CD4-positive, alpha-beta T cell treated with Interleukin-17A for 4 hours (primary cell): Measurements from ENCODE around the gene EHD4.

ENCODE experiments used
- DNase-seq: peaks from one replicate; pipeline ENCODE4 v3.0.0-alpha.2; 2020; ENCODE audit warnings: mixed read lengths

The EHD4 gene

DNA sequence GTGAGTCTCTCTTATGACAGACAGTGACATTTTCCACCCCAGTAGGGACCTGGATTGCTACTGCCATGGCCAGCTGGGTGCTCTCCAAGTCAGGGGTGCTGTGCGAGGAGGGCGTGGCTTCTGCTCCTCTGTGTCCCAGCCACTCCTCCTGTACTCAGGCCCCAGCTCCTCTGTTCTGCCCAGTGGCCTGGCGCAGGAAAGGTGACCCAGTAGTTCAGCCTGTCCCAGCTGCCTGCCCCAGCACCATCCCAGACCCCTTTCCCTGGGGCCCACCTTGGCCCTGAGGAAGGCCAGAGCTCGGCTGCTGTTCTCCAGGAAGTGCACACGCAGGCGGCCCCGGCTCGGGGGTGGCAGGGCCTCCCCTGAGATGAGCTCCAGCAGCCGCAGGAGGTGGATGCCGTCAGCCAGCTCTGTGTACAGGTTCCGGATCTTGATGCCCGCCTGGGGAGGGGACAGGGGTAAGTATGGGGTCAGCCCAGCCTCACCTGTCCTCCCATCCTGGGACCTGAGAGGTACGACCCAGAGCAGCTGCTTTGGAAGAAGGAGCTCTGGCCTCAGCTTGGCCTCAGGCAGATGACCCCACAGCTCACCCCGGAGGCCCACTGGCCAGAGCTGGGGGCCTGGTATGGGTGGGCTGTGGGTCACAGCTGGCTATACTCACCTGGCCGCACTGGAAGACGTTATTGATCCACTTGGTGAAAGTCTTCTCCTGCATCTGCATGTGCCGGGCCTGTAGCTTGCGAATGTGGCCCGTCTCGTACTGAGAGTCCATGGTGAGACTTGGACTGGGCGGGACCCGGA lies 79.5 kb downstream of the EHD4 start:
- peak; percentile 62 for DNase-seq

DNA sequence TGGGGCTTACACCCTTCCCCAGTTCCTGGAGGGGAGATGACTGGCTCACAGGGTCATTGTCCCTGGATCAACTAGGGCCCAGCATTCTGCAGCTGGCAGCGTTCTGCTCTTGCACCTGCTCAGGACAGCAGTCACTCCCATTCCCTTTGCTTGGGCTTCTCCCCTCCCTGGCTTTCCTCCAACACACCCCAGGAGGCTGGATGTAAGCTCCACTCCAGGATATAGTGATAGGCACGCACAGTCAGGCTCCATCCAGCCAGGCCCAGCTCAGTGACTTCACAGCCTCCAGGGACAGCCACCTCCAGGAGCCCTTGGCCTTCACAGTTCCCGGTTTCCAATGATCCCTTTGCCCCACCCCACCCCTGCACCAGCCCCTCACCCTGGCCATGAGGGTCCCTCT lies 80.4 kb downstream of the EHD4 start:
- no peak for DNase-seq

DNA sequence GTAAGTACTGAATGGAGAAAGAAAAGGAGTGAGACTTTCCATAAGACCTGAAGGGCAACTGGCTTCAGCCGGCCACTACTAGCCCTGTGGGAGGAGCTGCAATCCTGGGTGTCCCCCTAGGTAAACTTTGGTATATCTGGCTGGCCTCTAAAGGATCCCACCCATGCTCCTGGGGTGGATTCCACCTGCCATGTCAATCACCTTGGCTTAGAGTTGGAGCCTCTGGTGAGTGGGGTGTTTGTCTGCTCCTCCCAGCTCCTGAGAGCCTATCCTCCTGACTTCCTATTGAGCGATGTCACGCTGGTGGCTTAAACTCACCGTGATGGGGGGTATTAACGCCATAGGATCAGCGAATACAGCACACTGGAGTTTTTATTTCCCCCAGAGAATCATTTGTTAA lies 81.1 kb downstream of the EHD4 start:
- DNase-seq = no peak

DNA sequence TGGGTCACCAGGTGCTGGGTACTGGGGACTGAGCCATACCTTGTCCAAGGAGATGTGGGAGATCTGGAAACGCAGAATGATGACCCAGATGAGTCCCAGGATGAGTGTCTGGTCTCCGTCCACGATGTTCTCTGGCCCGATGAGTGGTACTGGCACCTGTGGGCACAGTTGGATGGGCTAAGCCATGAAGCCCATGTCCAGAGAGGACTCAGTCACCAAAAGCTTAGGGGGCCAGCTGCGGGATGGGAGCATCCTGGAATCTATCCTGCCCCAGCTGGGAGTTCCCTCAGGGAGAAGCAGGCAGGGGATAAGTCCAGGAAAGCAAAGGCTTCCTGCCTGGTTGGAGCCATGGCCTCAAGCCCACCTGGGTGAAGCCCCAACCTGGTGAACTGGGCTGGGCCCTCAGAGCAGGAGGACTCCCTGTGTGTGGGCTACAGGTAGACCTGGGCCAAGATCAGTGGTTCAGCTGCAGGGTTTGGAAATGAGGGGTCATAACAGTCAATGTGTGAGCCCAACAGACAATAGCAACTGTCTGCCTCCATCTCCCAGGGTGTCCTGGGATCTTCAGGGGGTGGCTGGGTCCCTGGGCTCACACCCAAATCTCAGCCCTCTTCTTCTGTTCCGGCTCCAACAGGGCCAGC lies 82.2 kb downstream of the EHD4 start:
- DNase-seq = no peak

DNA sequence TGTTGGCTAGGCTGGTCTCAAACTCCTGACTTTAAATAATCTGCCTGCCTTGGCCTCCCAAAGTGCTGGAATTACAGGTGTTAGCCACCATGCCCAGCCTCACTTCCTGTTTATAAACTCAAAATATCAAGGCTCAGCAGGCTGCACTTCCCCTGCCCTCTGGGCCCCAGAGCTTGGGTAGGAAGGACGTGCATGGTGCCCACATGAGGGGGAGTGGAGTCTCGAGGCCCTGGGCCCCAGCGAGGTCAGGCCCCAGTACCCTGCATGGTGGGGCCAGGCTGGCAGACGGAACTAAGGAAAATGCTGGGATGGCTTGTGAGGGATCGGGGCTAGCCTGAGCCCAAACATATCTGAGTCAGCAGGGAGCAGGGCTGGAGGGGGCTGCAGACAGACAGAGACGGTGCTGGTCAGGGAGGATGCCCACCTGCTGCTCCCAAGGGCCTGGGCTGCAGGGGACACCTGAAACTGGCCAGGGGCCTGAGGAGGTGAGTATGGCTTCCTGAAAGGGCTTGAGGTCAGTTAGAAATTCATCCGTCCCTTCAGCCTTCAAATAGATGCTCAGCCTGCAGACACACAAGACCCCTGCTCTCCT lies 83.6 kb downstream of the EHD4 start:
- DNase-seq = no peak

DNA sequence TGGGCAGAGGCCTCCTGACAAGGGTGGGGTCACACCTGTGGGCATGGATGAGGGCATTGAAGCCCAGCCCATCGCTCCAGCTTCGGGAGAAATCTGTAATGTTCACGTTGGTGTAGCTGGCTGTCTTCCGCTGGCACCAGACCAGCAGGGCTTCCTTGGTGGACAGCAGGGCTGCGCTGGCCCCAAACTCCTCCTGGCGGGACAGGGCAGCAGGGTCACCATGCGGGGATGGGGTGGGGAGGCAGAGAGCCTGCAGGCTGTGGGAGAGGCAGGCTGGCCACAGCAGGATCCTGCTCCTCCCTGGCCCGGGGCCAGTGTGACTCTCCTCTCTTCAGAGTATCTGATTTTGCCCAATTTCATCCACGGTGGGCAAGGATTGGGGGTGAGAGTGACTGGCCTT lies 84.5 kb downstream of the EHD4 start:
- no peak for DNase-seq

DNA sequence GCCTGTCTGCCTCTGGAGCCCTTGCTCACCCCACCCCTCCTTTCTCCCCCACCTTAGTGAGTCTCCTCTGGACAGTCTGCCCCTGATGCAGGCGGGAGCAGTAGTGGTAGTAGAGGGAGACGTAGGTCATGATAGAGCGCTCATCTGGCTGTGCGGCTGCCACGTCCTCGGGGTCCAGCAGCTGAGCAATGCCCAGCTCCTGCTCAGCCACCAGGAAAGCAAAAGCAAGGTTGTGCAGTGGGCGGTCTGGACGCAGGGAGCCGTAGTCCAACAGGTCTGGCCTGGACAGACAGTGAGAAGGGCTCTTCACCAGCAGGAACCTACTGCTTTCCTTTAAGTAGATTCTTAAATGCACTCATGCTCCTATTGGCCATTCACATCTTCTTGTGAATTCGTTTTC lies 85.2 kb downstream of the EHD4 start:
- no peak for DNase-seq

DNA sequence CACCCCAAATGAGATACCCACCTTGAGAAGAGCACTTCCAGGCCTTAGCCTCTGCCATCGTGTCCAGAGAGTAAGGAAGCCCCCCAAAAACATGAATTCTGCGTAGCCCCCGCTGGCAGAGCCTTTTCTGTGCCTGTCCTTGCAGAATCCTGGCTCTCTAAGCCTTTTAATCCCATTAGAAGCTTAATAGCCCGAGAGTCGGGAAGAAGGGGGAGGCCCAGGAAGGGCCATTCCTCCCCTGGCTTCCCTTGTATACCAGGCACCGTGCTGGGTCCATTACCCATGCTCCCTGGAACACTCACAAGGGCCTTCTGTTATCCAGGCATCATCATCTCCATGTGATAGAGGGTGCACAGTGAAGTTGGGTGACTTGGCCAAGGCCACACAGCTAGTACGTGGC lies 85.6 kb downstream of the EHD4 start:
- no peak for DNase-seq

DNA sequence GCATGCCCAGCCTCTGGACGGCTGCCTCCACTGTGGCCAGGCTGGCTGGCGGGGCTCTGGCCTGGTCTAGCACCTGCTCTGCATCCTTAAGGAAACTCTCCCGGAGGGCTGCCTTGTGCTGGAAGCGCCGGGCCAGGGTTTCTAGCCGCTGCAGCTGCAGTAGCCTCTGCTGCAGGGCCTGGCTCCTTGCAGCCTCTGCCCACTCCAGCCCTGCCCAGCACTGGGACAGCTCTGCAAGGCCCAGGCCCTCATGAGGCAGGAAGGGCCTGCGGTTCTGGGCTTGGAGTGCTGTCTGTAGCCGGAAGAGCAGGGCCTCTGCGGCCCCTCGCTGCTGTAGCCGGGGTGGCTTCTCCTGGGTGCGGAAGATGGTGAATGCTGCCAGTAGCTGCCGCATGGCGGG lies 86.5 kb downstream of the EHD4 start:
- DNase-seq = no peak

DNA sequence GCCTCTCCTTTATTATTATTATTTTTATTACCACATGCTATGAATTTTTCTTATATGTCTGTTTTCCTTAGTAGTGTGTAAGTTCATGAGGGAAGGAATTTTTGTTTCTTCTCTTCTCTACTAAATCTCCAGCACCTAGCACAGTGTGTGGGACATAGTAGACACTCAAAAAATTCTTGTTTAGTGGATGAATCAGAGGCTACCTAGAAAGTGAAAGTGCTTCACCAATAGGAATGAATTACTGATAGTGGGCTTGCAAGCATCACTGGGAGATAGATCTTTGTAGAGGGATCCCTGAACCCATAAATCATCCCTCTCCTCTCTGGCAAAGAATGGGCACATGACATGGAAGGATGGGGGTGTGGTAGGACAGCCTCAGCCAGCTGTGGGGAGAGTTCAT lies 87.0 kb downstream of the EHD4 start:
- DNase-seq = no peak

DNA sequence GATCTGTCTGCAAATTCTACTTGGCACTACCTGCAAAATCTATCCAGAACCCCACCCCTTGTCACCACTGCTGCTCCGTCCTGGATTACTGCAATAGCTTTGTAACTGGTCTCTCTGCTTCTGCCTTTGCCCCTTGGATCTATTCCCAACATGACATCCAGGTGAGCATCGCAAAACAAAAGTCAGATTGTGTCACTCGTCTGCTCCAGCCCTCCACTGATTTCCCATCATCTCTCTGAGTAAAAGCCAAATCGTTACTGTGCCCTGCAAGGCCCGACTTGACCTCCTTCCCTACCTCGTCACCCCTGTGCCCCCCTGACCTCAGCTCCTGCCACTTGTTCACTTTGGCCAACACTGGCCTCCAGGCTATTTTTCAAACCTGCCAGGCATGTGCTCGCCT lies 87.9 kb downstream of the EHD4 start:
- DNase-seq = no peak

DNA sequence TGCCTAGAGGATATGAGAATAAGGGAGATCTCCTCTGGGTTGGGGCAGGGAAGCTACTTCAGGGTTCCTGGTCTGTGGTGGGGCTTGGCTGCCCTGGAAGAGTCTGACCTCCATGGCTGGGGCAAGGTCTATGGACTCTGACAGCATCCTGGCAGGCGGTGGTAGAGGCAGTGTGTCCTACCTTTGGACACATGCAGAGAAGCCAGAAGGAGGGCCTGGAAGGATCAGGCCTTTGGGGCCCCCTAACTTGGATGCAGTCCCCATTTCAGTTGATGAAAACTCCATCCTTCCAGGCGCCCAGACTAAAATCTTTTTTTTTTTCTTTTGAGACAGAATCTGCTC lies 88.9 kb downstream of the EHD4 start:
- no peak for DNase-seq

DNA sequence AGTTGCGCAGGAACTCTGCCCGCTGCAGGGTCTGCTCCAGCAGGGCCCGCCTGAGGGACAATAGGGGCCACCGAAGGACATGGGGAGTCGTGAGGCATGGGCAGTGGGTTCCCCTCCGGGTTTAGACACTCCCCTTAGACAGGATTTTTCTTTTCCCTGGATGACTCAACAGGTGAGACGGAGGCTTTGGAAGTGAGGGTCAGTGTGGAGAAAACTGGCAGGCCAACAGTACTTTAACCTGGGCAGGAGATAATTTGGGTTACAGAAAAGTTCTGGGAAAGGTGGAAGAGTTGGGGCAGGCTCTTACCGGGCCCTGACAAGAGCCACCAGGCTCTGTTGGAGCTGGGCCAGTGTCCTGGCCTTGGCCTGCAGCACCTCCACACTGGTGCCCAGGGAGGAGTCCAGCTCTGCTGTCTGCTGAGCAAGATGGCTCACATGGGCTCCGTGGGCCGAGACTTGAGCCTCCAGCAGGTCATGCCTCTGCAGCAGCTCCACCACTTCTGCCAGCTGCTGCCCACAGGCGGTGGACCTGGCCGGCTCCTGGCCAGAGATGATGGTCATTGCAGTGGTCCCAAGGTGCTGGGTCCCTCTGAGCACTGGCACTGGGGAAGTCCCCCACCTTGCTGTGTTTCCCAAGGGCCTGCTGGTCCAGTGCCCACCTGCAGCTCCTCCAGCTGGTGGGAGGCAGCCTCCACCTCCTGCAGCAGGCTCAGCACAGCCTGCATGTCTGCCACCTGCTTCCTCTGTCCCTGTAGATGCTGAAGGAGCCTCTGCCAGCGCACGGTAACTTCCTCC lies 89.5 kb downstream of the EHD4 start:
- DNase-seq = no peak

DNA sequence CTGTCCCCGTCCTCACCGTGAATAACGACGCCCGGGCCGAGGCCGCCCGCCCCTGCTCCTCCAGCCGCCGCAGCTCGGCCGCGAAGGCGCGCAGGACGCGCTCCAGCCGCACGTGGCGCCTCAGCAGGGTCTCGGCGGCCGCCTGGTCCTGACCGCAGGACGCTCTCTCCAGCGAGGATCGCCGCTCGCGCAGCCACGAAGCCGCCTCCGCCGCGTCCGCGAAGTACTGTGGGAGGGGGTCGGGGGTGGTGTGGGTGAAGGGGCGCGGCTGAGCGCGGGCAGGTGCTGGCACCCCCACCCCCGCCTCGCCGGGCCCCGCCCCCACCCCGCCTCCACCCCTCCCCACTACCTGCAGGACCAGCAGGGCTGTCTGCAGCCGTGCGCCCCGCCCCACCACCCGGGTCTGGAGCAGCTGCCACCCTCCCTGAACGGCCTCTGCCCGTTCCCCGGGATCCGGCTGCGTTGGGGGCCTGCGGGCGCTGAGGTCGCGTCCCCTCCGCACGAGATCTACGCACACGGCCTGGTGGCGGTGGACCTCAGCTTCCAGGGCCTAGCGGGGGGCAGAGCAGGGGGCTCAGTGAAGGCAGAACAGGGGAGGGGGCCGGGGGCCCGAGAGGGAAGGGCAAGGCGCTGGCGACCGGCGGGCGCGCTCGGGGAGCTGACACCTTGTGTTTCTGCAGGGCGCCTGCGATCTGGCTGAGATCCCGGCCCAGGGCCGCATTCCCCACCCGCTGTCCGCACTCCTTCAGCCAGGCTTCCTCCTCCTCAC lies 90.3 kb downstream of the EHD4 start:
- peak; percentile 37 for DNase-seq

DNA sequence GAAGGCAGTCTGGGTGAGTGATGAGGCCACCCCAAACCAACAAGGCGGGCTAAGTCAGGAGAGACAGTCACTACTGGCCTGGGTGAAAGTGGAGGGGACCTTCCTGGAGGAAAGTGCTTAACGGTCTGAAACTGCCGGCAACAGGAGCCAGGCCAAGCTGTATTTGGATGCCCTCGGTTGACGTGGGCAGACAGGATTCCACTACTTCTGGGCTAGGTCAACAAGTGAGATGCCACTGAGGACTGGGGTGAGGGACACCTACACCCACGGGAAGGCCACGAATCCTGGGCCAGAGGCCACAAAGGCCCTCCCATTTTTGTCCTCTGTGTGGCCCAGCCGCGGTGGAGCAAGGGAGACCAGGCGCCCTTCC lies 90.8 kb downstream of the EHD4 start:
- DNase-seq = no peak

DNA sequence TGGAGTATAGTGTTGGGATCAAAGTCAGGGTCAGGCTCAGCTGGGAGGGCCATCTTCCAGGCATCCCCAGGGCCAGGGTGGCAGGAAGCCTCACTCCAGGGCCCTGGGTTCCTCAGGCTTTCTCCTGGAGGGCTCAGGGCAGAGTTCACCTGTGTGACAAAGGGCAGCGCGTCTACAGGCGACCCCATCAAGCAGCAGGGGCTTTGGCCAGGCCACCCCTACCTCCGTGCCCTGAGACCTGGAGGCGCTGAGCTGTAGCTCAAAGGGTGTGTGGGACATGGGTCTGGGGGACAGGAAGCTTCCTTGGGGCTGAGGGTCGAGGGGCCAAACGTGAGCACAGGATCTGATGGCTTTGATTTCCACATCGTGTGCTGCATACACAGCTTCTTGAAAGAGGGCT lies 91.3 kb downstream of the EHD4 start:
- DNase-seq = no peak

DNA sequence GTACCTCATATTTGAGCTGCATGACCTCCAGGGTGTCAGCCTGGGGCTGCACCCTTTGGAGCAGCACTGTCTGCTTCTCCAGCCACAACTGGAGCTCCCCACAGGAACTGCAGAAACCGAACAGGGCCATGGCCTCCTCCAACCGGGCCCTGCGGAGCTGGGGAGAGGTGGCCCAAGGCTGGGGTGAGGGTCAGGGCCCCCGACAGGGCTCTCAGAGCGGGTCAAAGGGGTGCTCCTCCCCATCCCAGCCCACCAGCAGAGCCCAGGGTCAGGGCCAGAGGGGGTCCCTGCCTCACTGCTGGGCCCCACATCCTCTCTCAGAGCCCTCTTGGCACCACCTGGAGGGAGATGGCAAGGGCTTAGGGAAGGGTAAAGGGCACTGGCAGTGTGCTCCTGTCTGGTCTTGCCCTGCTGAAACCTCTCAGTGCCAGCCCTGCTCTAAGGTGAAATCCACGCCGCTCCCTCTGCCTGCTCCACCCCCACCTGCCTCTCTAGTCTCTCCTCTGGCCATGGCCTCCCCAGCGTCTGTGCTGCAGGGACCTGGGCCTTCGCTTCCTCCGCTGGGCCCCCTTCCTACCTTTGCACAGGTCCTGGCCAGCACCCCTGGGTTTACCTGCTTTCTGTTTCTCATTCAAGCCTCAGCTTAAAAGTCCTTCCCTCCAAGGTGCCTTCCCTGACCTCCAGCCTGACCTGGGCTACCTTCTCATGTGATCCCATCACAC lies 92.0 kb downstream of the EHD4 start:
- DNase-seq = no peak

DNA sequence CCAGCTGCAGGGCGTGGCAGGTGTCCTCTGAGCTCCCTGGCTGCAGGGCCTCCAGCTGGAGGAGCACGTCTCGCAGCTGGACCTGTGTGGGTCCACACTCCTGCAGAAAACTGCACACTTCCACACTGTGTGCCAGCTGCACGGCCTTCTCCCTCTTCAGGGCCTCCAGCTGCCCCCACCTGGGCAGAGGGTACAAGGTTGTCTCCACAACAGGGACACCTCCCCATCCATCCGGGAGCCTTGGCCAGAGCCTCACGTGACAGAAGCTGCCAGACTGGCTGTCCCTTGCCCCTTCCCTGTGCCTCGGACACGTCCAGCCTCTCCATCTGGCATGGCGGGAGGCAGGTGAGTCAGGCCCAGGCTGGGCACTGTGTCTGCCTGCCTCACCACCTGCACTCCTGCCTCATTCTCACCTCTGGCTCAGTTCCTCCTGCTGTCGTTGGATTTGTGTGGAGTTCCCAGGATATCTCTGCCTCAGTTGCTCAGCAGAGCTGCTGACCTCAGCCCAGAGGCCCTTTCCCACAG lies 93.0 kb downstream of the EHD4 start:
- no peak for DNase-seq

DNA sequence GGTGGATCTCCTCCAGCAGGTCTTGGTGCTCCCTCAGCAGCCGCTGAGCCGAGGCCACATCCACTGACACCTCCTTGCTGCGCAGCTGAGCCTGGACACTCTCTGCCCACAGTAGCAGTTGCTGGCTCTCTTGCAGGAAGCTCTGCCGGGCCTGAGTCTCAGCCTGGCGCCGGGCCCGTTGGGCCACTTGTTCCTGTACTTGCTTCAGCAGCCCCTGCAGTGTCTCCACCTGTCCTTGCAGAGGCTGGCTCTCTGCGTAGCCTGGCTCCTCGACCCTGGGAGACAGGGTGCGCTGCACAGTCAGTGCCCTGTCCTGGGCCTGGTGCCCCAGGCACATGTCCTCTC lies 94.0 kb downstream of the EHD4 start:
- no peak for DNase-seq

DNA sequence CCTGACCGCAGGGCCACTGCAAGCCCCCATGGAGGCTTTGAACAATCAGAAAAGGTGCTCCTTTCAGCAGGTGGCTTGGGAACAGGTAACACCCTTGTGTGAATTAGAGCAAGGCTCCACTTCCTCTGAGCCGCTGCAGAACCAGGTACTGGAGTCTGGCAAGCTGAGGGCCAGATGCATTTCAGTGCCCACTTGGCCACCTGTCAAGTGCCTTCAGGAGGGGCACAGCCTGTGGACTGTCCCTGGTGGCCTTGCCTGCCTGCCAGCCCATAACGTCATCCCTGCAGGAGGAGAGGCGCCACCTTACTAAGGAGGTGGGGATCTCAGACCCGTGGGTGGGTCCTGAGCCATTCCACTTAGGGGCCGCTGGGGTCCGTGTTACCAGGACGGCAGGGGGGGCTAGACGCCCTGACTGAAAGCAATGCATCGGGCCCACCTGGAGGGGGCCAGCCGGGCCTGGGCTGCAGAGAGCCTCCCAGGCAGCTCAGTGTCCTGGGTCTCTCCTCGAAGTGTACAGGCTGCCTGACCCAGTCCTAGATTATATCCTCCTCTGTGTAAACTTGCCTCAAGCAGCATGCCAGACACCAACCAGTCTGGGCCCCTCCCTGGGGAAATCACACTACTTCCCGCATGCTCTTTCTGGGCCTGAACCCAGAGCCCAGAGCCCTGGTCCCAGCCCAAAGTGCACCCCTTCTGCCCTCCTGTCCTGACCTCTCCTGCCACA lies 94.6 kb downstream of the EHD4 start:
- DNase-seq = no peak

DNA sequence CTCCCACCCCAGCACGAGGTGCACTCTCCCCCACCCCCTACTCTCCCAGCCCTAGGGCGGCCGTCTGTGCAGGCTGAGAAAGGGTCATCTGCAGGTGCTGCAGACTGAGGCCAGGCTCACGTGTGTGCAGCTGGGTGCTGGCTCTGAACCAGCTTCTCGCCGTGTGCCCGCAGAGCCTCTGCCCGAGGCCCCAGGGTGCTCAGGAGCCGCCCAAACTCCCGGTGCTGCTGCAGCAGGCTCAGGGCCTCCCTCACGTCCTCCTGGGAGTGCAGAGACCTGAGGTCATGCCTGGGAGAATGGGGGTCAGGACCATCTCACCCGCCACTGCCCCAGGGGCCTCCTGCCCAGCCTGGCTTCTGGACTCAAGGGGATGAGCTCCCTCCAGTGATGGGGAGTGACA lies 95.7 kb downstream of the EHD4 start:
- DNase-seq = no peak

DNA sequence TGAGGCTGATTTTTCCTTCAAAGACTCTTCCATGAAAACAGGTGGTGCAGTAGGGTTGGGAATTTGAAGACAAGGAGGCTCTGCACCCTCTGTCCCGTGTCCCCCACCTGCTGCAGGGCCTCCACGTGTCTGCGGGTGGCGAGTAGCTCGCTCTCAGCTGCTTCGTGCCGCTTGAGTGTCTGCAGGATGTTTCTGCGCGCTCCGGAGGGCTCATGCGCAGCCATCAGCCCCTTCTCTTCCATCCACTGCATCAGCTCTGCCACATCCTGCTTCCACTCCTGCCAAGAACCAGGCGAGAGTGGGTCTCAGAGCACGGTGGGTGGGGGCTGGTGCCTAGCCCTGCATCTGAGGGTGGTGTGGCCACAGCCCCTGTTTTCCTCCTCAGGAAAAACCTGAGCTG lies 96.3 kb downstream of the EHD4 start:
- no peak for DNase-seq
